Measurements from ENCODE around the gene C14orf93.
A peak's percentile ranks its signal among the peaks of the same experiment; 100 is the strongest.

The C14orf93 gene

GRCh38 chr14:22977684-22978486 lies 32.1 kb downstream of the C14orf93 start:
- peak; percentile 89 for DNase-seq (ENCODE audit: low spot score)
- TF ChIP-seq CTCF (conservative IDR thresholded peaks at IDR 0.05; ENCODE audit: low read depth) = no peak
- POLR2A ChIA-PET (ENCODE audit: low non-redundant PET) = no interaction called here
- H3K27ac ChIP-seq = peak overlapping the region; percentile 99
- CTCF ChIA-PET = interaction anchor here (0.7 to 1.4 kb wide), 4 partner anchors 9 to 696 kb away, joined by 3 to 10 read pairs (median 4); partner anchors contain the start of gene CDH24

GRCh38 chr14:22977434-22977683 lies 32.6 kb downstream of the C14orf93 start:
- TF ChIP-seq CTCF (conservative IDR thresholded peaks at IDR 0.05; ENCODE audit: low read depth) = no peak
- ChIA-PET POLR2A (ENCODE audit: low non-redundant PET) (no interaction called here), CTCF (interaction anchor here (1.0 to 1.4 kb wide), 2 partner anchors 9 to 80 kb away, joined by 3 to 10 read pairs; partner anchors contain the start of gene CDH24)
- peak overlapping the region; percentile 99 for H3K27ac ChIP-seq
- no peak for DNase-seq (ENCODE audit: low spot score)

- POLR2A ChIA-PET (ENCODE audit: low non-redundant PET) = no interaction called here
- H3K27ac ChIP-seq = peak overlapping the region; percentile 99
- DNase-seq (ENCODE audit: low spot score) = no peak
- no peak for TF ChIP-seq CTCF (conservative IDR thresholded peaks at IDR 0.05; ENCODE audit: low read depth)
- CTCF ChIA-PET = interaction anchor here (1.0 to 1.4 kb wide), 2 partner anchors 10 to 81 kb away, joined by 3 to 10 read pairs; partner anchors contain the start of gene CDH24
These were observed 33.1 kb downstream of the C14orf93 start for GRCh38 chr14:22976620-22977433.

- TF ChIP-seq CTCF (conservative IDR thresholded peaks at IDR 0.05; ENCODE audit: low read depth) = no peak
- no peak for DNase-seq (ENCODE audit: low spot score)
- ChIA-PET CTCF (no interaction called here), POLR2A (ENCODE audit: low non-redundant PET) (no interaction called here)
- H3K27ac ChIP-seq = peak overlapping the region; percentile 99
These were observed 35.2 kb downstream of the C14orf93 start for GRCh38 chr14:22974530-22975313.

- POLR2A ChIA-PET (ENCODE audit: low non-redundant PET) = interaction anchor here (0.9 to 1.0 kb wide), 2 partner anchors 10 to 11 kb away, joined by 3 read pairs; no protein-coding TSS in a partner anchor
- CTCF ChIA-PET = interaction anchor here (0.6 to 2.4 kb wide), 9 partner anchors 9 to 136 kb away, joined by 3 to 22 read pairs (median 4); partner anchors contain the start of gene AJUBA
- DNase-seq (ENCODE audit: low spot score) = no peak
These were observed 36.5 kb downstream of the C14orf93 start for GRCh38 chr14:22973217-22974032.

More at GRCh38 chr14:22973217-22974032, 36.5 kb downstream of the C14orf93 start:
- peak; percentile 75 for TF ChIP-seq CTCF (conservative IDR thresholded peaks at IDR 0.05; ENCODE audit: low read depth)
- H3K27ac ChIP-seq = peak overlapping the region; percentile 99

All from RWPE1 (cell line).